Ascending aorta (tissue), 2 donors: Measurements from ENCODE around the gene SLC5A1. TPM values are rescaled to one million over a fixed set of nuclear protein-coding genes. Genes with fewer than 3 reads are reported as not detected.

Source experiments
- DNase-seq, 2 donors: peaks; one replicate each; pipeline ENCODE4 v3.0.0-alpha.2; 2019; ENCODE audit warnings: low spot score in 2 of 2
- H3K27ac ChIP-seq, 2 donors: fragments of 200-600 bp; sonication (generic); one replicate each; pipeline ENCODE4 v1.5.1; 2016 to 2017; ENCODE audit warnings: mild to moderate bottlenecking in 1 of 2
- H3K27me3 ChIP-seq: fragments of 200-600 bp; sonication (generic); one replicate; pipeline ENCODE4 v1.5.1; 2017
- H3K36me3 ChIP-seq, 2 donors: fragments of 200-600 bp; sonication (generic); one replicate each; pipeline ENCODE4 v1.5.1; 2016
- H3K4me1 ChIP-seq, 2 donors: fragments of 200-600 bp; sonication (generic); one replicate each; pipeline ENCODE4 v1.5.1; 2016 to 2017; ENCODE audit warnings: mild to moderate bottlenecking in 1 of 2
- H3K4me3 ChIP-seq, 2 donors: fragments of 200-600 bp; sonication (generic); one replicate each; pipeline ENCODE4 v1.5.1; 2016 to 2017; ENCODE audit warnings: mild to moderate bottlenecking in 1 of 2
- H3K9me3 ChIP-seq, 2 donors: fragments of 200-600 bp; sonication (generic); one replicate each; pipeline ENCODE4 v1.5.1; 2016
- intact Hi-C: fragments of 100-400 bp; cut with DNase I; formaldehyde crosslinking; loops from one replicate; pipeline ENCODE4 v1.15.1; 2023
- total RNA-seq: library from RNA; depleted of rRNA; stranded (reverse); fragments of >200 nt; gene quantifications from one replicate; pipeline ENCODE4 v1.1.0, GENCODE V29; 2016
- TF ChIP-seq, protein P1 (sequence below), 3 experiments: fragments of 200-600 bp in 2 of 3; fragments of 450-650 bp in 1 of 3; sonication (generic) in 2 of 3; IDR thresholded peaks; one replicate each; pipeline ENCODE4 v1.5.1; 2016 to 2019; ENCODE audit warnings: antibody characterized with exemption in 3 of 3, mild to moderate bottlenecking in 1 of 3, moderate library complexity in 1 of 3

Gene SLC5A1
- total RNA-seq, 1 donor from 2014 or later = not detected

DNA sequence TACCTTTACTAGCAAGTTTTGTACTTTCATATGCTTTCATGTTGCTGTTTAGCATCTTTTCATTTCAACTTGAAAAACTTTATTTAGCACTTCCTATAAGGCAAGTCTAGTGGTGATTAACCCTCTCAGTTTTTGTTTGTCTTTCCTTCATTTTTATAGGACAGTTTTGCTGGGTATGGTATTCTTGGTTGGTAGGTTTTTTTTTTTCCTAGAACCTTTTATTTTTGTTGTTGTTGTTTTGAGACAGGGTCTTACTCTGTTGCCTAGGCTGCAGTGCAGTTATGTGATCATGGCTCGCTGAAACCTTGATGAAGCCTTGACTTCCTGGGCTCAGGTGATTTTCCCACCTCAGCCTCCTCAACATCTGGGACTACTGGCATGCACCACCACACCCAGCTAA, 29.9 kb upstream of the SLC5A1 start:
- intact Hi-C loops = no loop called here
- Histone ChIP-seq H3K27ac (no peak overlapping the region), H3K27me3 (no peaks in the 10 kb centered on the region), H3K36me3 (no peaks in the 10 kb centered on the region), H3K9me3 (peaks cover 0 to 20% of the 10 kb centered on the region in 2 donors), H3K4me1 (no peaks in the 10 kb centered on the region), H3K4me3 (no peak overlapping the region)
- TF ChIP-seq, protein P1, sequence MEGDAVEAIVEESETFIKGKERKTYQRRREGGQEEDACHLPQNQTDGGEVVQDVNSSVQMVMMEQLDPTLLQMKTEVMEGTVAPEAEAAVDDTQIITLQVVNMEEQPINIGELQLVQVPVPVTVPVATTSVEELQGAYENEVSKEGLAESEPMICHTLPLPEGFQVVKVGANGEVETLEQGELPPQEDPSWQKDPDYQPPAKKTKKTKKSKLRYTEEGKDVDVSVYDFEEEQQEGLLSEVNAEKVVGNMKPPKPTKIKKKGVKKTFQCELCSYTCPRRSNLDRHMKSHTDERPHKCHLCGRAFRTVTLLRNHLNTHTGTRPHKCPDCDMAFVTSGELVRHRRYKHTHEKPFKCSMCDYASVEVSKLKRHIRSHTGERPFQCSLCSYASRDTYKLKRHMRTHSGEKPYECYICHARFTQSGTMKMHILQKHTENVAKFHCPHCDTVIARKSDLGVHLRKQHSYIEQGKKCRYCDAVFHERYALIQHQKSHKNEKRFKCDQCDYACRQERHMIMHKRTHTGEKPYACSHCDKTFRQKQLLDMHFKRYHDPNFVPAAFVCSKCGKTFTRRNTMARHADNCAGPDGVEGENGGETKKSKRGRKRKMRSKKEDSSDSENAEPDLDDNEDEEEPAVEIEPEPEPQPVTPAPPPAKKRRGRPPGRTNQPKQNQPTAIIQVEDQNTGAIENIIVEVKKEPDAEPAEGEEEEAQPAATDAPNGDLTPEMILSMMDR (IDR thresholded peaks at IDR 0.05) = no peak
- DNase-seq = no peak

GRCh38 chr22:32016081-32016480, 27.0 kb upstream of the SLC5A1 start:
- intact Hi-C loops = no loop called here
- Histone ChIP-seq H3K27ac (no peak overlapping the region), H3K27me3 (no peaks in the 10 kb centered on the region), H3K4me1 (no peaks in the 10 kb centered on the region), H3K9me3 (peaks cover 0 to 20% of the 10 kb centered on the region in 2 donors), H3K36me3 (no peaks in the 10 kb centered on the region), H3K4me3 (no peak overlapping the region)
- TF ChIP-seq, protein P1 (IDR thresholded peaks at IDR 0.05) = no peak
- no peak for DNase-seq

- no peaks in the 10 kb centered on the region for H3K36me3 ChIP-seq
- no peak overlapping the region for H3K27ac ChIP-seq
- intact Hi-C loops = no loop called here
- H3K27me3 ChIP-seq = no peaks in the 10 kb centered on the region
- H3K9me3 ChIP-seq = peaks cover 0 to 15% of the 10 kb centered on the region in 2 donors
- TF ChIP-seq, protein P1 (IDR thresholded peaks at IDR 0.05) = no peak
- H3K4me3 ChIP-seq = no peak overlapping the region
- DNase-seq = no peak
- no peaks in the 10 kb centered on the region for H3K4me1 ChIP-seq
Measured at GRCh38 chr22:32018056-32018455, 25.0 kb upstream of the SLC5A1 start.

DNA sequence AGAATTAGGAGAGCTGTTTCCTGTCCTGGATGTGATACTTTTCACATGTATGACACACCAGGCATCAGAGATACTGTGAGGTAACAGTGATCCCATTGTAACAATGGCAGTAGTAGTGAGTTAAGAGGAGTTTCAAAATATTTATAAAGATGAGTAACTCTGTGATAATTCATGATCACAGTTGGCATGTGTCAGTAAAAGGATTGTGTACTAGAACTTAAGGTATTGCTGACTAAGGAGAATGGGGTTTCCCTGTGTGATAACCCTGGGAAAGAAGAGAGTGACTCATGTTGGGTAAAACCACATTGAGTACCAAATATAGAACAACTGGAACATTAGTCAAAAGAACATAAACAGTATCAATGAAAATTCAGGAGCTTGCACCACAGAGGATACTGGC, 22.9 kb upstream of the SLC5A1 start:
- no peaks in the 10 kb centered on the region for H3K4me1 ChIP-seq
- intact Hi-C loops = no loop called here
- H3K9me3 ChIP-seq = no peaks in the 10 kb centered on the region
- DNase-seq = no peak
- TF ChIP-seq, protein P1 (IDR thresholded peaks at IDR 0.05) = no peak
- no peaks in the 10 kb centered on the region for H3K27me3 ChIP-seq
- H3K27ac ChIP-seq = no peak overlapping the region
- no peaks in the 10 kb centered on the region for H3K36me3 ChIP-seq
- H3K4me3 ChIP-seq = no peak overlapping the region

GRCh38 chr22:32021716-32022115, 21.3 kb upstream of the SLC5A1 start:
- Histone ChIP-seq H3K4me1 (no peaks in the 10 kb centered on the region), H3K27me3 (no peaks in the 10 kb centered on the region), H3K27ac (no peak overlapping the region), H3K4me3 (no peak overlapping the region), H3K9me3 (no peaks in the 10 kb centered on the region), H3K36me3 (no peaks in the 10 kb centered on the region)
- TF ChIP-seq, protein P1 (IDR thresholded peaks at IDR 0.05) = no peak
- intact Hi-C loops = no loop called here
- DNase-seq = no peak

DNA sequence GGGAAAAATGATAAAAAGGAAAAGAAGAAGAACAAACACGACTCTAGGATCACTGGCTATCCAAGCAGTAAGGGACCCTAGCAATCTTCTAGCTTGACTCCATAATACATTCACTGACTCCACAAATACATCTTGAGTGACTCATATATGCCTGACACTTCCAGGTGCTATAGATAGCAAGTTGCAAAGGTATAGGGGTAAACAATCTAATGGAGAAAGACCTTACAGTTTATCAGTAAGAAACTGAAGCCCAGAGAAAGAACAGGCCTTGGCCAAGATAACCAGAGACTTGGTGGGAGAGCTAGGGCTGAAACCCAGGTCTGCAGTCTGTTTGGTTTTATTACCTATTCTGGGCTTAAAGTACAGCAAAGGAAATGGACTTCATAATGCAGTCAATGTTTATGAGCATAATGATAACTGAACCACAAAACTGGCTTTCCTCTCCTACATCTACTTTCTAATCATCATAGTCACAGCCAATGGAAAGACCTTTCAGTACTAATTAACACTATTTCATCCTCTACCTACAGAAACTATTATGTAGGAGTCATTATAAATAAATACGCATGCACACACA, 19.7 kb upstream of the SLC5A1 start:
- Histone ChIP-seq H3K4me1 (no peaks in the 10 kb centered on the region), H3K27me3 (no peaks in the 10 kb centered on the region), H3K9me3 (no peaks in the 10 kb centered on the region), H3K27ac (no peak overlapping the region), H3K36me3 (no peaks in the 10 kb centered on the region), H3K4me3 (no peak overlapping the region)
- DNase-seq = no peak
- TF ChIP-seq, protein P1 (IDR thresholded peaks at IDR 0.05) = no peak
- intact Hi-C loops = no loop called here
